GM21381 (cell line): ENCODE measurements around the gene ATAD3B.
"Not testable (repeated sequence)": the region's sequence is repeated elsewhere in the genome, so short reads cannot be mapped to it uniquely, and the experiment has no call there.

Experiments
- ATAC-seq: cut with Tn5 transposase; IDR thresholded peaks from one replicate; pipeline ENCODE4 v1.9.1; 2021; ENCODE audit warnings: mild to moderate bottlenecking, moderate library complexity; ENCODE audit not compliant: unreplicated experiment

ATAD3B gene

DNA sequence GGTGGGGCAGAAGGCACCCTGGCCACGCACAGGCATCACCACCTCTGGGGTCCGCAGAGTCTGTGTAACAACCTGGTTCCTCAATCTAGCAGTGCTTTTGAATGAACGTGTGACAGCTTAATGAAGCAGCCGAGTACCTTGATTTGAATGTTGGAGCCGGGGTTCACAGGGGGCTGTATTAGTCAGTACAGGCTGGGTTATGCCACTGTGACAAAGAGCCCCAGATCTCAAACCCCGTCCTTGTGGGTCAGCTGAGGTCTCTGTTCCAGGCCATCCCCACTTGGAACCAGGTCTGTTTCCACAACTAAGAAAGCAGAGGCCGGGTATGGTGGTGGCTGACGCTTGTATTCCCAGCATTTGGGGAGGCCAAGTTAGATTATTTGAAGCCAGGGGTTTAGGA is 58.4 kb downstream of the ATAD3B start:
- no peak for ATAC-seq

DNA sequence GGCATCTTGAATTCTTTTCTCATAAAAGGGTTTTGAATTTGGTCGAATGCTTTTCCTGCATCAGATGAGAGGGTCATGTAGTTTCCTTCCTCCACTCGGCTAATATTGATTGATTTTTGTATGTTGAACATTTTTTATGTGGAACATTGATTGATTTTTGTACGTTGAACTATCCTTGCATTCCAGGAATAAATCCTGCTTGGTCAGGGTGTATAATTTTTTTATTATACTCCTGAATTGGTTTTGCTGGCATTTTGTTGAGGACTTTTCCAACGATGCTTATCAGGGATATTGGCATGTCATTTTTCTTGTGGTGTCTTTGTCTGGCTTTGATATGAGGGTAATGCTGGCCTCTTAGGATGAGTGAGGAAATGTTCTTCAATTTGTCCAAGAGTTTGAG is 60.4 kb downstream of the ATAD3B start:
- no peak for ATAC-seq

DNA sequence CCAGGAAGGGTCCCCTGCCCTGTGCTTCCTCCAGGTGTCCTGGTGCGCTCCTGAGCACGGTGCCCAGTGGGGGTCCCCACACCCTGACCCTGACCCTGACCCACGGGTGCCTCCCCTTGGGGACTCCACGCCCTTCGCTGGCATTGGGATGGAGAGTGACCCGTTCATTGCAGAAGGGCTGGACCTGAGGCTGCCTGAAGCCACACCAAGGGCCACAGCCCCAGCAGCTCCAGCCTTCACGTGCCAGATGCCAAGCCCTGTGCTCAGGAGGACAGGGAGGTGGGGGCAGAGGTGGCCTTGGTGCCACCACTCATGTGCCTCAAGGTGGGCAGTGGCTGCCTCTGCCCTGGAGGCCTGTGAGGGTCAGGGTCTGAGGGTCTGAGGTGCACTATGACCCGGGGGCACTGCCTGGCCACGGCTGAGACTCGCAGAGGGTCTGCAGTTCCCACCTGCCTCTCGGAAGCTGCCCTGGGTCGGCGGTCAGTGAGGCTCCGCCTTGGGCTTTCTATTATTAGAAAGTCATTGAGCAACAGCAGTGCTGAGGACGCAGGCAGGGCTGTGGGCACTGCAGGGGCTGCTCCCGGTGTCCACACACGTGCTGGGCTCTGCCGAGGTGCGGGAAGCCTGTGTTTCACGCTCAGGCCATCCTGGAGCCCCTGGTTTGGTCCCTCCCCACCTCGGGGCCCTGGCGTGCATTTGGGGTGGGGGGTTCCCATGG is 61.8 kb downstream of the ATAD3B start:
- ATAC-seq = not testable (repeated sequence)

DNA sequence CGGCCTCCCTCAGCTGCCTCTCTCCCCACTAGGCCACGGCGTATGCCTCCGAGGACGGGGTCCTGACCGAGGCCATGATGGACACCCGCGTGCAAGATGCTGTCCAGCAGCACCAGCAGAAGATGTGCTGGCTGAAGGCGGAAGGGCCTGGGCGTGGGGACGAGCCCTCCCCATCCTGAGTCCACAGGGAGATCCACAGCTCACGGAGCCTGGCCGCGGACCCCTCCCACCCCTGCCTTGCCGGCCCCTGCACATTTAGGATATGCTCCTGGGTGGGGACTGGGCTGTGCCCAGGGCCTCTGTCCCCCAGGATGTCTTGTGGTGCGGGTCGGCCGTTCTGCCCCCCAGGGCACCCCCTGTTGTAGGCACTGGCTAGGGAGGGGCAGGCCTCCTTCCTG is 62.3 kb downstream of the ATAD3B start:
- ATAC-seq = not testable (repeated sequence)

DNA sequence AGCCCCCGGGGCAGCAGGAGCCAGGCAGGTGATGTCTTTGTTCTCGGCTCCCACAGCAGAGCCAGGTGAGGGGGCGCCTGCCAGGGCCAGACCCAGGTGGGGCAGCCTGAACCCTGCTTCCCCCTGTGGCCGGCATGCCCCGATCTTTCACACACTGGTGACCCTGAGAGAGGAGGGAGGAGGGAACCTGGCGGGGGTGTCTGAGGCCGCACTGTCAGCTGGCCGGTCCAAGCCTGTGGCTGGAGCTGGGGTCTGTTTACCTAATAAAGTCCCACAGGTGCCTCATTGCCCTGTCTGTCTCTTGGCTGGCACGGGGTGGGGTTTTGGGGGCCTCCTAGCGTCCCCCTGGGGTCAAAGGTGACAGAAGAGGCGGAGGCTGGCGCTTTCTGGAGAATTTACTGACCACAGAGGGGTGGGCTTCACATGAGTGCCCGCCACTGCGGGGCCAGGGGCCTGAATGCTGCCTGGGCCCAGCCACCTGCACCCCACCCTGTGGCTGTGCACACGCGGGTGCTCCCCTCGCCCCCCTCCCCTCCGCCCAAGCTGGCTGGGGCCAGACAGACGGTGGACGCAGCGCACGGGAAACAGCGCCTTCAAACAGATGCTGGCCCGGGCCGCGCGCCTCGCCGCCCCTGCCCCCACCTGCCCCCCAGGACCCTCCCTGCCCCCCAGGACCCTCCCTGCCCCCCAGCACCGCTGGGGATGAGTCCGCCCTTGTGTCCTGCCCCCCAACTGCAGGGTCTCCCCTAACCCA is 63.0 kb downstream of the ATAD3B start:
- ATAC-seq = no peak

DNA sequence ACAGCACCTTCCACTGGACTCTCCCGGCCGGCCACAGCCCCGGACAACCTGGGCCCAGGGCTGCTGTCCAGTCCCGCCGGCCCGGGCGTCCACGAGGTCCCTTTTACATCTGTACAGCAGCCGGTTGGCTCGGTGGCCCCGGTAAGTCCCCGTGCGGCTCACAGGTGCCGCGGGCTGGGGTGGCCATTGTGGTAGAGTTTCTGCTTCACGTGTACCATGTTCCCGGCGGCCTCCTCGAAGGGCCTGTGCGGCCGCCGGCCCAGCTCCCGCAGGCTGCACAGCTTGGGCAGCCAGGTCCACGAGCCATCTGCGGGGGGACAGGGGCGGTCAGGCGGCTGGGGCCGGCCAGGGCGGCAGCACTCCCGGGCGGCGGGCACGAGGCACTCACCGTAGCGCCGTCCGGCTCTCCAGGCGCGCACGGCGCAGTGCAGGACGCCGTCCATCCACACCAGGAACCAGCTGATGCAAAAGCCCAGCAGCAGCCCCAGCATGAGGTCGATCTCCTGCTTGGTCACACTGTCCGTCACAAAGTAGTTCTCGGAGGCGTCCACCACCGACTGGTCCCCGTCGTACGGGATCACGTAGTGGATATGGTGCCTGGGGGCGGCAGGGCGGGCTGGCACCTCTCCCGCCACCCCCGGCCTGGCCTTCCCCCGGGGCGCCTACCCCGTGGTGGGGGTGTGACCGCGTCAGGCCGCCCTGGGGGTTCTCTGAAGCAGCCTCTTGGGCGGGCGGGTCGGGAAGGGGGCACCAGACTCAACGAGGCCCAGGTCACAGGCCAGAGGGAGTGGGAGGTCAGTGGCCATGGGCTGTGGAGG is 63.8 kb downstream of the ATAD3B start:
- no peak for ATAC-seq

DNA sequence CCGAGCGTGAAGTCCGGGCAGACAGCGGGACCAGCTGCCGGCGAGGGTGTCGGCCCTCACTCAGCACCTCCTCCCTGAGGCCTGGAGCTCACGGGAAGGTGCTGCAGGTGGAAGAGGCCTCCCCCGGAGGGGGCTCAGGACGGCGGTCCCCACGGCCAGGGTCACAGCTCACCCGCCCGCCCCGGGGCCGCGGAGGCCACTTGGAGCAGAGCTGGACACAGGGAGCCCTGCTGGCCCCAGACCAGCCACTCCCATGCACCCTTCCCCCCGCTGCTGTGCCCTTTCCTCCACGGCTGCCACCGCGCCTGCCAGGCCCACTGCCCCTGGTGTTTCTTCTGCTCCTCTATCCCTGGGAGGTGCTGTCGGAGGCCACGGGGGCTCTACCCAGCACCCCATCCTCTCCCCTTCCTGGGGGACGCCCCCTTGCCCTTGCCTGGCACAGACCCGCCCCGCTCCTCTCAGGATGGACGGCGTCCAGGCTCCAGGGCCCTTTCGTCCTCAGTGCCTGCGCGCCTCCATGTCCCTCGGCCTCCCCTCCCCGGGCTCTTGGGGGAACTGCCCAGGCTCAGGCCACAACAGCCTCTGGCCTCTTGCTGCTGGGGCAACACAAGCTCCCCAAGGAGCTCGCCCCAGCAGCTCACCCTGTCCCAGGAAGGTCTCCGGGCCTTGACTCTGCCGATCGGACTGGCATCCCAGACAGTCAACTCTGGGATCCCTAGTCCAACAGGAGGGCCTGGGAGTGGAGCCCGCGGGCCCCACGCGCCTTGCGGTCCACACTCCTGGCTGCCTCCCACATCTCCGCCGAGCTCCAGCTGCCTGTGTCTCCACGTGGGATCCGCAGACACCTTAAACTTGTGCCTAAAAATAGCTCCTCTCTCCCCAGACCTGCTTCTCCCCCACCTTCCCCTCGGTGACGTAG is 64.7 kb downstream of the ATAD3B start:
- ATAC-seq = no peak

DNA sequence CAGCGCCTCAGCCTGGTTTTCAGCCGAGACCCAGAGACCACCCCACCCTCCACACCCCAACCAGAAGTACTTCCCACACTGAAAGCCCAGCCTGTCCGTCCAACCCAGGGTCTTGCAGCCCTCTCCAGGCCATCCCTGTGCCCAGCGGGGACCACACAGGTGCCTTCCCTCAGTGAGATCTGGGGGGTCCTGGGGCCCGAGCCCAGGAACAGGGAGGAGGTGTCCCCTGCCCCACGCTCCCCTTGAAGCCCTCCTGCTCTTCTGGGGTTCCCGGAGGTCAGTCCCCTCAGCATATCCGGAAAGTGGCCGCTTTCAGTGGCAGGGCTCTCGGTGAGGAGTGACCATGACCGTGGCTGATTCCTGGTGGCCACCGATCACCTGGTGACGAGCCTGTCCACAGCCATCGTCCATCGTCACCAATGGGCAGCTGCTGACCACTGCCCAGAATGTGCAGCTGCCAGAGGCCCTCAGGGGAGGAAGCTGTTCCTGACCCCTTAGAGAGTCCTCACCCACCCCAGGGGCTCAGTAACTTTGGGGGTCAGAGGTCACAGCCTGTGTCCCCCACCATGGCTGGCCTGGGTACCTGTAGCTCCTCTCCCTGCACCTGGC is 65.5 kb downstream of the ATAD3B start:
- no peak for ATAC-seq

DNA sequence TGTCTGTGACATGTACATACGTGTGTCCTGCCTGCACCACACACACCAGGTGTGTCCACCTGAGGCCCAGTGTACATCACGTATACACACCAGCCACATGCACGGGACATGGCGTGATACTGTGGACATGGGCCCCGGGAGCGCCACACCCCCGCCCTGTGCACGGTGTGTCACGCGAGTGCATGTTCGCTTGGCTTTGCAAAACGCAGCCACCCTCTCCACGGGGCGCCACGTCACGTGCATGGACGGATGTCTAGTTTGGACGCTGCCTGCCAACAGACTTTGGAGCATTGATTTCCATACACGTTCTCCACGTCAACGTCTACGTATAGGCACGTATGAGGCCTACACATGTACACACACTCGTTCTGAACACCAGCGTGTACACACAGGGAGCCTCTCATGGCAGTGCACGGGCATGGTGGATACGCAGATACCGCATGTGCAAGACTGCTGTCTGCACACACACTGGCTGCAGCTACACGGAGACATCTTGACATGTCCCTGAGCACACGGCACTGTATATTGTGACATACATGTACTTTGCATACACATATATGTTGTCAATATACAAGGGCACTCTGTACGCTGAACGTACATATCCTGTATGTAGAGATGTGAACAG is 66.2 kb downstream of the ATAD3B start:
- ATAC-seq = no peak

DNA sequence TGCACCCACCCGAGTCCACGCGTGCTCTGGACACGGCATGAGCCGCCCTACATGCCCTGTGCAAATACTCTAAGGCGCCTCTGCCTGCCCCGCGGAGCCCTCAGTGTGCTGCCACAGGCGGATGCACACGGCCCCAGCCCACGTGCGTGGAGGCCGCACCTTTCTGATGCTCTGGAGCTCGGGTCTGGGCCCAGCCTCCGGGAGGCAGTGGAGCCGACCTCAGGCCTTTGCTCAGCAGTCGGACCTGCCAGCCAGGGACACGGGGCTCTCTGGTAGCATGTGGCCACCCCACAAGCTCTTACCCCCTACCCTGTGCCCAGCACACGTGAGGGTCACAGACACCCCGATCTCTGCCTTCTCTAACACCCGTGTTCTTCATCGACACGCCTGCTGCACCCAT is 66.8 kb downstream of the ATAD3B start:
- no peak for ATAC-seq

DNA sequence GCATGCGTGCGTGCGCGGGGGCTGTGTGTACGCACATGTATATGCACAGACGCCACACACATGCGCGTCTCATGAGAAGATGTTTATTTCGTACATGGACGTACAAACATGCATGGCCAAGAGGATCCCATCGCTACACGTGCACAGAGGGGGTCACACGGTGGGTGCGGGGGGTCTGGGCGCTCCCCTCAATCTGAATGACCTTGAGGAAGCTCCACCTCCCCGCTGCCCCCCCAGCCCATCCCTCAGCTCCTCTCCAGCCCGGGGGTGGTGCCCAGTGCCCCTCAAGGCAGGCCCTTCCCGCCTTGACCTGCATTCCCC is 67.4 kb downstream of the ATAD3B start:
- no peak for ATAC-seq

DNA sequence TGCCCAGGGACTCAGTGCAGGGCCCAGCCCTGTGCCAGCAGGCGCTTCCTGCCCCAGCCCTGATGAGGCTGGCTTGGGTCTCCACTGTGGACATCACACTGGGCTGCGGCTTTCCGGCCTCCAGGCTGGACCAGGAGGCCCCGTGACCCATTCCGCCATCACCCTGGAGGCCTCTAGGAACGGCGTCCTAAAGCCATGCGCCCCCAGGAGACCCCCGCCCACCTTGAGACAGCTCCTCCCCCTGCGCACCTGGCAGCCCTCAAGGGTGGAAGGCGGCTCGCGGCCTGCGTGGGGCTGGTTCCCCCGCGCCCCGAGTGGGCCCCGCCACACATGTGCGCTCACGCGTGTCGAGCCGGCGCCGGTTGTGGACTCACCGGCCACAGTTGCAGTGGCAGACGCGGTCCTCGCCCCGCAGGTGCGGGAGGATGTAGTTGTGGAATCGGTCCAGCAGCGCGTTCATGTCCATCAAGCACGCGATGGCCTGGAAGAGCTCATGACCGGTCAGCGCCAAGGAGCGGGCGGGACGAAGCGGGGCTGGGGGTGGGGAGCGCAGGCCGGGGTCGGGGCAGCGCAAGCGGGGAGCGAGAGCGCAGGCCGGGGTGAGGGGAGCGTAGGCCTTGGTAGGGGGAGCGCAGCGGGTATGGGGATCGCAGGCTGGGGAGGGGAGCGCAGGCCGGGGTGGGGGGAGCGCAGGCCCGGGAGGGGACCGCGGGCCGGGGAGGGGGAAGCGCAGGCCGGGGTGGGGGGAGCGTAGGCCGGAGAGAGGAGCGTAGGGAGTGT is 67.9 kb downstream of the ATAD3B start:
- ATAC-seq = no peak

DNA sequence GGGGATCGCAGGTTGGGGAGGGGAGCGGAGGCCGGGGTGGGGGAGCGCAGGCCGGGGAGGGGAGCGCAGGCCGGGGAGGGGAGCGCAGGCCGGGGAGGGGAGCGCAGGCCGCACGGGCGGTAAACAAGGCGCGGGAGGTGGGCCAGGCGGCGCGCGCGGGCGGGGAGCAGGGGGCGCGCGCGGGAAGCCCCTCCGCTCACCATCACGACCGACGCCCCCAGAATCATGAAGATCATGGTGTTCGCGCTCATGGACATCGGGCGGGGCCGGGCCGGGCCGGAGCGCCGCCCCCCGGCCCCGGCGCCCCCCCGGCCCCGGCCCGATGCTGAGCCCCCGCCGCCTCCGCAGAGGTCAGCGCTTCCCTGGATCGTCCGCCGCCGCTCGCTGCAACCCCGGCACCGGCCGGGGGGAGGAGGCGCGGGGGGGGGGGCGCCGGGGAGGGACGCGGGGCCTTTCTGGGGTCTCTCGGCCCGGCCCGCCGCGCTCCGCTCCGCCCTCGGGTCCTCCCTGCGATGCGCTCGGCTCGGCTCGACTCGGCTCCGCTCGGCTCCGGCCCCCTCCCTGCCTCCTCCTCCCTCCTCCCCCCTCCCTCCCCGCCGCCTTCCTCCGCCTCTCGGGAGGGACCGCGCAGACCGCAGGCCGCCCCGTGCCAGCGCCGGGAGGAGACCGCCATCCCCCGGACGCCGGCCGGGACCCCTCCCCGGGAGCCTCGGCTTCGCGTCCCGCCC is 68.7 kb downstream of the ATAD3B start, which contains the start of gene TMEM240:
Gene TMEM240 (minus strand): TSS at position 535 of the 728 bp plus-strand sequence. CDS start 278 bp downstream, at position 257.
- no peak for ATAC-seq

DNA sequence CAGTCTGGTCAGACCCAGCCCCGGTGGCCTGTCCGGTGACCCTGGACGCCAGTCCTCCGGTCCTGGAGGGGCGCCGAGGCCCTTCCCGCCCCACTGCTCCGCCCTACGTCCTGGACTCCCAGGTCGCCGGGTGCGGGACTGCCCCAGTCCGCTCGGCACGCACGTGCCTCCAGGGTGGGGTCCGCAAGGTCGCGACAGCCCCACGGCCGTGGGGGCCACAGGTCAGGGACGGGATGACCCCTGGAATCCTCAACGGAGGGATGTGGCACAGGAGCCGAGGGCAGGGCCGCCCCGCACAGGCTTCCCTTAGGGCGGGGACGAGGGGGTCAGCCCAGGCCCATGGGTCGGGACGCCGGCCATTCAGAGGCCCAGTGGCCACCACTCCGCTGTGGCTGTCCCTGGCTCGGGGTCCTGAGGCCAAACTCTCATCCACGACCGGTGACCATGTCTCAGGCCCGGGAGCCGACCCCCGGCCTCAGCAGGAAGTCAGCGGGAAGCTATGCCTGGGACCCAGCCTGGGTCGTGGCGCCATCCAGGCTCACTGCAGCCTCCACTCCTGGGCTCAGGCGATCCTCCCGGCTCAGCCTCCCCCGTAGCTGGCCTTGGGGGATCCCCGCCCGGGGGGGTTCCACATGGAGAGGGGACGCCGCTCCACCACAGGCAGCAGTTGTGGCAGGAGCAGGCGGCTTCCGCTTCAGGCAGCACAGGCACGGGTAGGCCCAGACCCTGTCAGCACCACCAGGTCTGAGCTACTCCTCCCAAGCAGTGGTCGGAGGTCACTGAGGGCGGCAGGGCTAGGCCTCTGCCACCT is 69.5 kb downstream of the ATAD3B start:
- no peak for ATAC-seq

DNA sequence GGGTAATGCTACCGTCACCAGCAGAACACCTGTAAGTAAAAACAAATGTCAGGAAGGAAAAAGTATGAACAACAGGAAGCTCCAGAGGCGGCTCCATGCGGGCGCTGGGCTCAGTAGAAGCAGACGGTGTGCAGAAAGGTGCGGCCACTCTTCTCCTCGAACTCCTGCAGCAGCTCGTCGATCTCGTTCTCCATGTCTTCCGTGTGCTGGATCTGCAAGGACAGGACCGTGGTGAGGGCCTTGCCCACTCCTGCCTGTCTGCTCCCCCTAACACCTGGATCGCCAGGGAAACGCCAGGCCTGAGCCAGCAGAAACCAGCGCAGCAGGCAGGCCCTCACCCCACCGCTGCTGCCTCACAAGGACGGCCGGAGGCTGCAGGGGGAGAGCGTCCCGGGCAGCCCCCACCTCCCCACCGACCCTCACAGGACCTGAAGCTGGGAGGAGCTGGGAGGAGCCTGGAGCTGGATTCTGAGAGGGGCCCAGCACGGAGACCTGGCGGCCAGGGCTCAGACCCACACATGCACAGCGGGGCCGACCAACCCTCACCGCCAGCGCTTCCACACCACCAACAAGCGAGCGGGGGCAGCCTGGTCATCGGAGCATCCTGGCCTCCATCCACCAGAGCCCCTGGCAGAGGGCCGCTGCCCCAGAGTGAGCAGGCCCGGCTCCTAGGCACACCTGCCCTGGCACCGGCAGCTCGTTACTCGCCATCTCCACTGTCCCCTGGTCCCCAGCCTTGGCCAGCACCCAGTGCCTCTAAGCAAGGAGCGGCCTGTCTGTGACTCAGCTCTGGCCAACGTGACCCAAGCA is 70.6 kb downstream of the ATAD3B start:
- ATAC-seq = no peak
